ENCODE results near the gene DDX49.

The DDX49 gene

GRCh38 chr19:18878058-18878797, 41.3 kb upstream of the DDX49 start:
- H3F3A ChIP-seq (ENCODE audit: insufficient read depth, low read length) = no peaks in the 10 kb centered on the region
- no peak overlapping the region for H3K4me2 ChIP-seq (ENCODE audit: low read depth, low read length)
- H3K9me2 ChIP-seq (replicated peaks; ENCODE audit: insufficient read depth, low read length) = no peaks in the 10 kb centered on the region
- H3K9ac ChIP-seq (ENCODE audit: low read length) = no peak overlapping the region
- H3K27ac ChIP-seq (ENCODE audit: low read length) = no peak overlapping the region
- no peak overlapping the region for H2AFZ ChIP-seq (ENCODE audit: low read length)
- peaks cover 5% of the 10 kb centered on the region; the same call in 1 of the 2 replicates for H3K27me3 ChIP-seq (replicated peaks; ENCODE audit: insufficient read depth, low read length)
- no peaks in the 10 kb centered on the region for H3K36me3 ChIP-seq (replicated peaks; ENCODE audit: insufficient read depth, low read length)
- DNase-seq = no peak
- no peaks in the 10 kb centered on the region for H3K9me3 ChIP-seq (replicated peaks; ENCODE audit: insufficient read depth, low read length)
- no peak overlapping the region for H3K4me3 ChIP-seq (ENCODE audit: low read length)
- H4K20me1 ChIP-seq (ENCODE audit: insufficient read depth, low read length) = no peaks in the 10 kb centered on the region
- H3K4me1 ChIP-seq (ENCODE audit: low read length) = no peaks in the 10 kb centered on the region
- H3K79me2 ChIP-seq (ENCODE audit: low read length) = no peaks in the 10 kb centered on the region
- TF ChIP-seq CTCF (IDR thresholded peaks at IDR 0.05; ENCODE audit: low read length) (no peak), EZH2phosphoT487 (IDR thresholded peaks at IDR 0.05; ENCODE audit: low read length) (no peak), EZH2 (optimal IDR thresholded peaks at IDR 0.05; ENCODE audit: low read depth, low read length) (no peak)

- no peaks in the 10 kb centered on the region for H3K79me2 ChIP-seq (ENCODE audit: low read length)
- TF ChIP-seq EZH2 (optimal IDR thresholded peaks at IDR 0.05; ENCODE audit: low read depth, low read length) (no peak), EZH2phosphoT487 (IDR thresholded peaks at IDR 0.05; ENCODE audit: low read length) (no peak), CTCF (IDR thresholded peaks at IDR 0.05; ENCODE audit: low read length) (no peak)
- H3K9me2 ChIP-seq (replicated peaks; ENCODE audit: insufficient read depth, low read length) = no peaks in the 10 kb centered on the region
- no peak overlapping the region for H3K9ac ChIP-seq (ENCODE audit: low read length)
- no peaks in the 10 kb centered on the region for H4K20me1 ChIP-seq (ENCODE audit: insufficient read depth, low read length)
- H3K27ac ChIP-seq (ENCODE audit: low read length) = no peak overlapping the region
- no peaks in the 10 kb centered on the region for H3F3A ChIP-seq (ENCODE audit: insufficient read depth, low read length)
- no peaks in the 10 kb centered on the region for H3K9me3 ChIP-seq (replicated peaks; ENCODE audit: insufficient read depth, low read length)
- no peaks in the 10 kb centered on the region for H3K4me1 ChIP-seq (ENCODE audit: low read length)
- H3K4me3 ChIP-seq (ENCODE audit: low read length) = no peak overlapping the region
- no peaks in the 10 kb centered on the region for H3K36me3 ChIP-seq (replicated peaks; ENCODE audit: insufficient read depth, low read length)
- DNase-seq = no peak
- no peak overlapping the region for H2AFZ ChIP-seq (ENCODE audit: low read length)
- no peak overlapping the region for H3K4me2 ChIP-seq (ENCODE audit: low read depth, low read length)
- H3K27me3 ChIP-seq (replicated peaks; ENCODE audit: insufficient read depth, low read length) = peaks cover 12% of the 10 kb centered on the region
Measured at GRCh38 chr19:18878858-18879578, 40.5 kb upstream of the DDX49 start.

GRCh38 chr19:18879579-18880373, 39.7 kb upstream of the DDX49 start:
- Histone ChIP-seq H3K4me3 (ENCODE audit: low read length) (no peak overlapping the region), H3K4me2 (ENCODE audit: low read depth, low read length) (no peak overlapping the region), H3K9me3 (replicated peaks; ENCODE audit: insufficient read depth, low read length) (no peaks in the 10 kb centered on the region), H3K36me3 (replicated peaks; ENCODE audit: insufficient read depth, low read length) (no peaks in the 10 kb centered on the region), H3F3A (ENCODE audit: insufficient read depth, low read length) (no peaks in the 10 kb centered on the region), H4K20me1 (ENCODE audit: insufficient read depth, low read length) (no peaks in the 10 kb centered on the region), H3K4me1 (ENCODE audit: low read length) (no peaks in the 10 kb centered on the region), H3K9ac (ENCODE audit: low read length) (no peak overlapping the region), H3K79me2 (ENCODE audit: low read length) (no peaks in the 10 kb centered on the region), H2AFZ (ENCODE audit: low read length) (no peak overlapping the region), H3K27me3 (replicated peaks; ENCODE audit: insufficient read depth, low read length) (peaks cover 15% of the 10 kb centered on the region), H3K27ac (ENCODE audit: low read length) (no peak overlapping the region), H3K9me2 (replicated peaks; ENCODE audit: insufficient read depth, low read length) (no peaks in the 10 kb centered on the region)
- TF ChIP-seq EZH2phosphoT487 (IDR thresholded peaks at IDR 0.05; ENCODE audit: low read length) (no peak), EZH2 (optimal IDR thresholded peaks at IDR 0.05; ENCODE audit: low read depth, low read length) (no peak), CTCF (IDR thresholded peaks at IDR 0.05; ENCODE audit: low read length) (no peak)
- DNase-seq = peak; percentile 41
